Breast epithelium (tissue), 3 donors: ENCODE data around the gene WDR93.

Experiments
- CTCF ChIP-seq, 3 donors: fragments of 450-650 bp; IDR thresholded peaks; one replicate each; pipeline ENCODE4 v1.5.1; 2016 to 2017; ENCODE audit warnings: antibody characterized with exemption in 3 of 3, mild to moderate bottlenecking in 3 of 3, moderate library complexity in 3 of 3
- POLR2A ChIP-seq: fragments of 450-650 bp; IDR thresholded peaks from one replicate; pipeline ENCODE4 v1.6.1; 2016; ENCODE audit warnings: antibody characterized with exemption, mild to moderate bottlenecking, moderate library complexity

GRCh38 chr15:89662893-89663626 is 27.6 kb upstream of the WDR93 start:
- TF ChIP-seq CTCF (IDR thresholded peaks at IDR 0.05) (peak in 1 of 3 donors; percentile 9), POLR2A (no peak)
